NB4 (cell line): ENCODE results near the gene MTCP1.

Experiments
- DNase-seq: peaks from one replicate; pipeline ENCODE4 v3.0.0; 2010; ENCODE audit warnings: low read depth
- H3K4me3 ChIP-seq: one replicate; pipeline ENCODE4 v1.5.1; 2011; ENCODE audit warnings: mild to moderate bottlenecking, low read depth, low read length, moderate library complexity
- CTCF ChIP-seq: IDR thresholded peaks from one replicate; pipeline ENCODE4 v1.5.1; 2012; ENCODE audit warnings: low read depth, low read length
- MAX ChIP-seq: IDR thresholded peaks from 2 replicates; pipeline ENCODE4 v1.6.1; 2011; ENCODE audit warnings: low read depth, low read length
- MYC ChIP-seq: IDR thresholded peaks from 2 replicates; pipeline ENCODE4 v1.6.1; 2011; ENCODE audit warnings: low read depth, low read length
- POLR2A ChIP-seq: IDR thresholded peaks from 2 replicates; pipeline ENCODE4 v1.6.1; 2011; ENCODE audit warnings: mild to moderate bottlenecking; ENCODE audit not compliant: insufficient read length; ENCODE audit errors: extremely low read depth

The MTCP1 gene

GRCh38 chrX:155061760-155062159, 9.2 kb downstream of the MTCP1 start:
- no peak for TF ChIP-seq CTCF
- no peak for TF ChIP-seq POLR2A
- TF ChIP-seq MAX = no peak
- no peak for TF ChIP-seq MYC
- no peak for DNase-seq
- H3K4me3 ChIP-seq = no peak overlapping the region

- TF ChIP-seq CTCF = peak; percentile 61
- TF ChIP-seq MYC = peak; percentile 29; the same call in 1 of the 2 replicates
- no peak for TF ChIP-seq POLR2A
- 0 out of 2 replicates have a peak, but pooled peaks have one; percentile 23 for TF ChIP-seq MAX
- DNase-seq = peak; percentile 68
- no peak overlapping the region for H3K4me3 ChIP-seq
These were observed 13.8 kb downstream of the MTCP1 start for GRCh38 chrX:155056877-155057792.

DNA sequence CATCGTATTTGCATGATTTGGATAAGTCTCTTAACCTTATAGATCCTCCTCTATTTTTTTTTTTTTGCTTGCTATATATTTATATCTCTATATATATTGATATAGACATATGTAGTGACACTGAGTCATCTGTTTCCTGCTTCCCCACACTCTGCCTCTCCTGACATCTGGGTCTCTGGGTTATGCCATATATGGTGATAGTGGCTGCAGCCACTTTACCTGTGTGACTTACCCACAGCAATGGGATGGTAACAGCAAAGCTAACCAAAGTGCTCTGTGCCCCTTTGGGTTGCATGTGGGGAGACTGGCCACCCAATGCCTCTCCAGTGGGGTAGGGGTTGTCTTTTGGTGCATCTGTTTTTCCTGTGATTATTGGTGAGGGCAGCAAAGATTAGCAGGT, 14.5 kb downstream of the MTCP1 start:
- DNase-seq = no peak
- H3K4me3 ChIP-seq = no peak overlapping the region
- no peak for TF ChIP-seq POLR2A
- TF ChIP-seq MAX = no peak
- TF ChIP-seq MYC = no peak
- TF ChIP-seq CTCF = no peak

- no peak overlapping the region for H3K4me3 ChIP-seq
- TF ChIP-seq CTCF (no peak), MYC (no peak), MAX (no peak), POLR2A (no peak)
- DNase-seq = no peak
These were observed 15.4 kb downstream of the MTCP1 start for GRCh38 chrX:155055494-155055893.

DNA sequence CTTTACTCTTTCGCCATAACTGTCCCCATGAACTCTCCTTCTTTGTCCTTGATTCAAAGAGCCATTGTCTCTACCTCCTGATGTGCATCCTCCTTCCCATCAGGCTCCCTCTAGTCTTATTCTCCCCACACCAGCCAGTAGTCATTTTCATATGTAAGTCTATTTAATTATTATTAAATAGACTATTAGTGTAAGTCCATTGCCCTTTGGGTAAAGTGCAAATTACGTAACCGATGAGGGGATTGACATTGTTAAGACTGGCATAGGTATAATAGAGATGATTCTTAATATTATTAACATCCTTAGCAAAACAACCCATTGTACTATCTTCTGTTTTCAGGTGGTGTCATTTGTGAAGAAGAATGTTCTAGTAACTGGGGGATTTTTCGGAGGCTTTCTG, 16.7 kb downstream of the MTCP1 start:
- no peak for DNase-seq
- H3K4me3 ChIP-seq = no peak overlapping the region
- TF ChIP-seq MAX (no peak), POLR2A (no peak), CTCF (no peak), MYC (no peak)
